ENCODE measurements around the gene NDST1. TPM values are rescaled to one million over a fixed set of nuclear protein-coding genes. Genes with fewer than 3 reads are reported as not detected.

The NDST1 gene
- total and polyA plus RNA-seq, 2 of the 8 experiments (the other 6 are each of a cell fraction or from before 2014, with no cell fraction given), result 27.0 to 72.0 TPM

DNA sequence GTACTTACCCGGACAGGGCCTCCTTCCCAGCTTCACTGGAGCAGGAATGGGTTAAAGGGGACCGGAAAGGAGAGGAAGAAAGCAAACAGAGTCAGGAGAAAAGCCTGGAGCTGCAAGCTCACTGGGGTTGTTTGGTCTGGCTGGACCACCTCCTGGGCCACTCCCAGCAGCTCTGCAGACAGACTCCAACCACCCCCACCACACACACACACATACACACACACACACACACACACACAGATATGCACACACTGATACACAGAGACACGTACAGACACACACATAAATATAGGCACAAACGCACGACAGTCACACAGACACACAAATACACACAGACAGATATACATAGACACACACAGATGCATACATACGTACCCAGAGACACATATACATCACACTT, 97.6 kb downstream of the NDST1 start (continued):
- no peak for TF ChIP-seq RAD21 (IDR thresholded peaks at IDR 0.05 in 1 of 2, conservative IDR thresholded peaks at IDR 0.05 in 1 of 2; ENCODE audit: low read depth in 2 of 2, low read length in 2 of 2)
- TF ChIP-seq, protein P1, sequence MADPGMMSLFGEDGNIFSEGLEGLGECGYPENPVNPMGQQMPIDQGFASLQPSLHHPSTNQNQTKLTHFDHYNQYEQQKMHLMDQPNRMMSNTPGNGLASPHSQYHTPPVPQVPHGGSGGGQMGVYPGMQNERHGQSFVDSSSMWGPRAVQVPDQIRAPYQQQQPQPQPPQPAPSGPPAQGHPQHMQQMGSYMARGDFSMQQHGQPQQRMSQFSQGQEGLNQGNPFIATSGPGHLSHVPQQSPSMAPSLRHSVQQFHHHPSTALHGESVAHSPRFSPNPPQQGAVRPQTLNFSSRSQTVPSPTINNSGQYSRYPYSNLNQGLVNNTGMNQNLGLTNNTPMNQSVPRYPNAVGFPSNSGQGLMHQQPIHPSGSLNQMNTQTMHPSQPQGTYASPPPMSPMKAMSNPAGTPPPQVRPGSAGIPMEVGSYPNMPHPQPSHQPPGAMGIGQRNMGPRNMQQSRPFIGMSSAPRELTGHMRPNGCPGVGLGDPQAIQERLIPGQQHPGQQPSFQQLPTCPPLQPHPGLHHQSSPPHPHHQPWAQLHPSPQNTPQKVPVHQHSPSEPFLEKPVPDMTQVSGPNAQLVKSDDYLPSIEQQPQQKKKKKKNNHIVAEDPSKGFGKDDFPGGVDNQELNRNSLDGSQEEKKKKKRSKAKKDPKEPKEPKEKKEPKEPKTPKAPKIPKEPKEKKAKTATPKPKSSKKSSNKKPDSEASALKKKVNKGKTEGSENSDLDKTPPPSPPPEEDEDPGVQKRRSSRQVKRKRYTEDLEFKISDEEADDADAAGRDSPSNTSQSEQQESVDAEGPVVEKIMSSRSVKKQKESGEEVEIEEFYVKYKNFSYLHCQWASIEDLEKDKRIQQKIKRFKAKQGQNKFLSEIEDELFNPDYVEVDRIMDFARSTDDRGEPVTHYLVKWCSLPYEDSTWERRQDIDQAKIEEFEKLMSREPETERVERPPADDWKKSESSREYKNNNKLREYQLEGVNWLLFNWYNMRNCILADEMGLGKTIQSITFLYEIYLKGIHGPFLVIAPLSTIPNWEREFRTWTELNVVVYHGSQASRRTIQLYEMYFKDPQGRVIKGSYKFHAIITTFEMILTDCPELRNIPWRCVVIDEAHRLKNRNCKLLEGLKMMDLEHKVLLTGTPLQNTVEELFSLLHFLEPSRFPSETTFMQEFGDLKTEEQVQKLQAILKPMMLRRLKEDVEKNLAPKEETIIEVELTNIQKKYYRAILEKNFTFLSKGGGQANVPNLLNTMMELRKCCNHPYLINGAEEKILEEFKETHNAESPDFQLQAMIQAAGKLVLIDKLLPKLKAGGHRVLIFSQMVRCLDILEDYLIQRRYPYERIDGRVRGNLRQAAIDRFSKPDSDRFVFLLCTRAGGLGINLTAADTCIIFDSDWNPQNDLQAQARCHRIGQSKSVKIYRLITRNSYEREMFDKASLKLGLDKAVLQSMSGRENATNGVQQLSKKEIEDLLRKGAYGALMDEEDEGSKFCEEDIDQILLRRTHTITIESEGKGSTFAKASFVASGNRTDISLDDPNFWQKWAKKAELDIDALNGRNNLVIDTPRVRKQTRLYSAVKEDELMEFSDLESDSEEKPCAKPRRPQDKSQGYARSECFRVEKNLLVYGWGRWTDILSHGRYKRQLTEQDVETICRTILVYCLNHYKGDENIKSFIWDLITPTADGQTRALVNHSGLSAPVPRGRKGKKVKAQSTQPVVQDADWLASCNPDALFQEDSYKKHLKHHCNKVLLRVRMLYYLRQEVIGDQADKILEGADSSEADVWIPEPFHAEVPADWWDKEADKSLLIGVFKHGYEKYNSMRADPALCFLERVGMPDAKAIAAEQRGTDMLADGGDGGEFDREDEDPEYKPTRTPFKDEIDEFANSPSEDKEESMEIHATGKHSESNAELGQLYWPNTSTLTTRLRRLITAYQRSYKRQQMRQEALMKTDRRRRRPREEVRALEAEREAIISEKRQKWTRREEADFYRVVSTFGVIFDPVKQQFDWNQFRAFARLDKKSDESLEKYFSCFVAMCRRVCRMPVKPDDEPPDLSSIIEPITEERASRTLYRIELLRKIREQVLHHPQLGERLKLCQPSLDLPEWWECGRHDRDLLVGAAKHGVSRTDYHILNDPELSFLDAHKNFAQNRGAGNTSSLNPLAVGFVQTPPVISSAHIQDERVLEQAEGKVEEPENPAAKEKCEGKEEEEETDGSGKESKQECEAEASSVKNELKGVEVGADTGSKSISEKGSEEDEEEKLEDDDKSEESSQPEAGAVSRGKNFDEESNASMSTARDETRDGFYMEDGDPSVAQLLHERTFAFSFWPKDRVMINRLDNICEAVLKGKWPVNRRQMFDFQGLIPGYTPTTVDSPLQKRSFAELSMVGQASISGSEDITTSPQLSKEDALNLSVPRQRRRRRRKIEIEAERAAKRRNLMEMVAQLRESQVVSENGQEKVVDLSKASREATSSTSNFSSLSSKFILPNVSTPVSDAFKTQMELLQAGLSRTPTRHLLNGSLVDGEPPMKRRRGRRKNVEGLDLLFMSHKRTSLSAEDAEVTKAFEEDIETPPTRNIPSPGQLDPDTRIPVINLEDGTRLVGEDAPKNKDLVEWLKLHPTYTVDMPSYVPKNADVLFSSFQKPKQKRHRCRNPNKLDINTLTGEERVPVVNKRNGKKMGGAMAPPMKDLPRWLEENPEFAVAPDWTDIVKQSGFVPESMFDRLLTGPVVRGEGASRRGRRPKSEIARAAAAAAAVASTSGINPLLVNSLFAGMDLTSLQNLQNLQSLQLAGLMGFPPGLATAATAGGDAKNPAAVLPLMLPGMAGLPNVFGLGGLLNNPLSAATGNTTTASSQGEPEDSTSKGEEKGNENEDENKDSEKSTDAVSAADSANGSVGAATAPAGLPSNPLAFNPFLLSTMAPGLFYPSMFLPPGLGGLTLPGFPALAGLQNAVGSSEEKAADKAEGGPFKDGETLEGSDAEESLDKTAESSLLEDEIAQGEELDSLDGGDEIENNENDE (IDR thresholded peaks at IDR 0.05; ENCODE audit: insufficient replicate concordance, low read length), result no peak
- TF ChIP-seq, protein P2, sequence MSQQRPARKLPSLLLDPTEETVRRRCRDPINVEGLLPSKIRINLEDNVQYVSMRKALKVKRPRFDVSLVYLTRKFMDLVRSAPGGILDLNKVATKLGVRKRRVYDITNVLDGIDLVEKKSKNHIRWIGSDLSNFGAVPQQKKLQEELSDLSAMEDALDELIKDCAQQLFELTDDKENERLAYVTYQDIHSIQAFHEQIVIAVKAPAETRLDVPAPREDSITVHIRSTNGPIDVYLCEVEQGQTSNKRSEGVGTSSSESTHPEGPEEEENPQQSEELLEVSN (IDR thresholded peaks at IDR 0.05), result no peak
- TF ChIP-seq, protein P3, sequence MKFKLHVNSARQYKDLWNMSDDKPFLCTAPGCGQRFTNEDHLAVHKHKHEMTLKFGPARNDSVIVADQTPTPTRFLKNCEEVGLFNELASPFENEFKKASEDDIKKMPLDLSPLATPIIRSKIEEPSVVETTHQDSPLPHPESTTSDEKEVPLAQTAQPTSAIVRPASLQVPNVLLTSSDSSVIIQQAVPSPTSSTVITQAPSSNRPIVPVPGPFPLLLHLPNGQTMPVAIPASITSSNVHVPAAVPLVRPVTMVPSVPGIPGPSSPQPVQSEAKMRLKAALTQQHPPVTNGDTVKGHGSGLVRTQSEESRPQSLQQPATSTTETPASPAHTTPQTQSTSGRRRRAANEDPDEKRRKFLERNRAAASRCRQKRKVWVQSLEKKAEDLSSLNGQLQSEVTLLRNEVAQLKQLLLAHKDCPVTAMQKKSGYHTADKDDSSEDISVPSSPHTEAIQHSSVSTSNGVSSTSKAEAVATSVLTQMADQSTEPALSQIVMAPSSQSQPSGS (IDR thresholded peaks at IDR 0.05; ENCODE audit: low read length), result no peak
- TF ChIP-seq PHF8 (conservative IDR thresholded peaks at IDR 0.05; ENCODE audit: low read depth, low read length), result no peak
